GM23338 (cell line): ENCODE results near the gene HOXC5. TPM values are rescaled to one million over a fixed set of nuclear protein-coding genes. Genes with fewer than 3 reads are reported as not detected.

Experiments
- ATAC-seq: fragments of 200-7000 bp; cut with Tn5 transposase; 3 replicates; pipeline ENCODE4 v1.9.1; 2020
- DNase-seq: peaks from one replicate; pipeline ENCODE4 v3.0.0-alpha.2; 2015; ENCODE audit warnings: low spot score
- H2AFZ ChIP-seq: fragments of 200-600 bp; sonication (generic); 2 replicates; pipeline ENCODE4 v1.8.0; 2016; ENCODE audit warnings: antibody characterized with exemption, mild to moderate bottlenecking, moderate library complexity
- H3F3A ChIP-seq: fragments of 200-600 bp; sonication (generic); replicated peaks from 2 replicates; pipeline ENCODE4 v1.8.0; 2017; ENCODE audit warnings: antibody characterized with exemption, mixed run types, low read depth
- H3K27ac ChIP-seq: fragments of 200-600 bp; sonication (generic); 2 replicates; pipeline ENCODE4 v1.6.1; 2016; ENCODE audit warnings: low read depth
- H3K27me3 ChIP-seq: fragments of 200-600 bp; sonication (generic); 2 replicates; pipeline ENCODE4 v1.8.0; 2016; ENCODE audit warnings: mild to moderate bottlenecking, mixed run types, moderate library complexity; ENCODE audit not compliant: insufficient read depth
- H3K36me3 ChIP-seq: fragments of 200-600 bp; sonication (generic); 2 replicates; pipeline ENCODE4 v1.8.0; 2016; ENCODE audit warnings: mild to moderate bottlenecking; ENCODE audit not compliant: insufficient read depth
- H3K4me1 ChIP-seq: fragments of 200-600 bp; sonication (generic); 2 replicates; pipeline ENCODE4 v1.8.0; 2016; ENCODE audit warnings: mild to moderate bottlenecking, moderate library complexity; ENCODE audit not compliant: insufficient read depth
- H3K4me2 ChIP-seq: fragments of 200-600 bp; sonication (generic); 2 replicates; pipeline ENCODE4 v1.7.1; 2017; ENCODE audit warnings: mixed run types
- H3K4me3 ChIP-seq: fragments of 200-600 bp; sonication (generic); 2 replicates; pipeline ENCODE4 v1.6.1; 2016; ENCODE audit warnings: mixed run types
- H3K79me2 ChIP-seq: fragments of 200-600 bp; sonication (generic); replicated peaks from 2 replicates; pipeline ENCODE4 v1.8.0; 2017; ENCODE audit warnings: mild to moderate bottlenecking; ENCODE audit not compliant: insufficient read depth
- H3K9me2 ChIP-seq: fragments of 200-600 bp; sonication (generic); 2 replicates; pipeline ENCODE4 v1.8.0; 2017; ENCODE audit not compliant: insufficient read depth
- H4K20me1 ChIP-seq: fragments of 200-600 bp; sonication (generic); replicated peaks from 2 replicates; pipeline ENCODE4 v1.8.0; 2017; ENCODE audit warnings: mild to moderate bottlenecking; ENCODE audit not compliant: insufficient read depth
- H3K27ac Mint-ChIP-seq: 2 replicates; pipeline ENCODE4 v1.8.0; 2020; ENCODE audit warnings: inconsistent platforms, mild to moderate bottlenecking, moderate library complexity, mixed read lengths
- H3K27me3 Mint-ChIP-seq: 3 replicates; pipeline ENCODE4 v1.8.0; 2022; ENCODE audit warnings: low read depth, mild to moderate bottlenecking, moderate library complexity, mixed read lengths, inconsistent platforms; ENCODE audit not compliant: insufficient read depth, poor library complexity
- H3K36me3 Mint-ChIP-seq: 3 replicates; pipeline ENCODE4 v1.8.0; 2021; ENCODE audit warnings: low read depth, mild to moderate bottlenecking, inconsistent platforms, moderate library complexity, mixed read lengths
- H3K4me1 Mint-ChIP-seq: 3 replicates; pipeline ENCODE4 v1.8.0; 2020; ENCODE audit warnings: mild to moderate bottlenecking, inconsistent platforms, mixed read lengths
- H3K4me3 Mint-ChIP-seq: 3 replicates; pipeline ENCODE4 v1.8.0; 2021; ENCODE audit warnings: moderate library complexity, mild to moderate bottlenecking, inconsistent platforms, mixed read lengths
- H3K9me3 Mint-ChIP-seq: 3 replicates; pipeline ENCODE4 v1.8.0; 2020; ENCODE audit warnings: moderate library complexity, mild to moderate bottlenecking, inconsistent platforms, mixed read lengths
- EZH2 ChIP-seq: fragments of 200-600 bp; sonication (generic); IDR thresholded peaks from one replicate; pipeline ENCODE4 v1.8.0; 2017; ENCODE audit warnings: antibody characterized with exemption, mild to moderate bottlenecking, low read depth; ENCODE audit not compliant: unreplicated experiment
- EZH2phosphoT487 ChIP-seq: fragments of 200-600 bp; sonication (generic); IDR thresholded peaks from one replicate; pipeline ENCODE4 v1.8.1; 2018; ENCODE audit warnings: antibody characterized with exemption; ENCODE audit not compliant: unreplicated experiment
- POLR2AphosphoS5 ChIP-seq: IDR thresholded peaks from 2 replicates; pipeline ENCODE4 v1.6.1; 2016; ENCODE audit warnings: antibody characterized with exemption, low read depth
- STAT1 ChIP-seq: IDR thresholded peaks from one replicate; pipeline ENCODE4 v1.6.1; 2016; ENCODE audit warnings: antibody characterized with exemption; ENCODE audit not compliant: unreplicated experiment
- ZNF114 ChIP-seq: fragments of 250-450 bp; sonication (Bioruptor Pico); IDR thresholded peaks from 2 replicates; pipeline ENCODE4 v1.5.0; 2020; ENCODE audit warnings: mild to moderate bottlenecking, moderate library complexity
- ZNF331 ChIP-seq: fragments of 250-450 bp; sonication (Bioruptor Pico); IDR thresholded peaks from 2 replicates; pipeline ENCODE4 v1.5.0; 2020; ENCODE audit warnings: low read depth, mild to moderate bottlenecking, moderate library complexity
- ZNF462 ChIP-seq: fragments of 250-450 bp; sonication (Bioruptor Pico); IDR thresholded peaks from 2 replicates; pipeline ENCODE4 v1.5.0; 2020; ENCODE audit warnings: mild to moderate bottlenecking, moderate library complexity
- polyA plus RNA-seq: library from polyadenylated mRNA; unstranded; fragments of >200 nt; fragmentation: Nextera tagmentation; extraction: Ambion mirVana; gene quantifications from 2 replicates; pipeline ENCODE4 v1.2.1, GENCODE V29; 2016
- total RNA-seq: library from RNA; depleted of rRNA; stranded (reverse); fragments of >200 nt; shearing (Covaris generic); gene quantifications from 2 replicates; pipeline ENCODE4 v1.2.3, GENCODE V29; 2014
- TF ChIP-seq, protein P1 (sequence below): IDR thresholded peaks from 2 replicates; pipeline ENCODE4 v1.6.1; 2016; ENCODE audit warnings: antibody characterized with exemption
- TF ChIP-seq, protein P2 (sequence below), 2 experiments: fragments of 200-600 bp in 1 of 2; sonication (generic) in 1 of 2; conservative IDR thresholded peaks; 2 replicates each; pipeline versions ENCODE4 v1.5.1 to v1.6.1; 2016 to 2017; ENCODE audit warnings: antibody characterized with exemption in 2 of 2, low read depth in 2 of 2, mild to moderate bottlenecking in 2 of 2, moderate library complexity in 1 of 2

The HOXC5 gene
- total and polyA plus RNA-seq, 2 experiments from 2014 or later = not detected

DNA sequence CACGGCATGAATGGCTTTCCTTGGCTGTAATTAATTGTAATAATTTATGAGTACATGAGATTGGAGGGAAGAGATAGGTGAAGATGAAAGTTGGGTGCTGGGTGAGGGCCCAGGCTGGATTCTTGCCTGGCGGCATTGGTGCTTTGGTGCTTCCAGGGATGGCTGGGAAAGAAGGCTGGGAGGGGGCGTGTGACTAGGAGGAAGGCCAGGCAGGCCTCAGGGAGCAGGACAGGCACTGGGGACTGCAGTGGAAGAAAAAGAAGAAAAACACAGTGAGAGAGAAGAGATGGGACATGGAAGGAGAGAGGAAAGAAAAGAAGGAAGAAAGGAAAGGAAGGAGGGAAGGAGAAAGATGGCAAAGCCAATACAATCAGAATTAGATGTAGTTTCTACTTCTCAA lies 29.2 kb upstream of the HOXC5 start (continued):
- TF ChIP-seq STAT1 = no peak
- TF ChIP-seq, protein P1, sequence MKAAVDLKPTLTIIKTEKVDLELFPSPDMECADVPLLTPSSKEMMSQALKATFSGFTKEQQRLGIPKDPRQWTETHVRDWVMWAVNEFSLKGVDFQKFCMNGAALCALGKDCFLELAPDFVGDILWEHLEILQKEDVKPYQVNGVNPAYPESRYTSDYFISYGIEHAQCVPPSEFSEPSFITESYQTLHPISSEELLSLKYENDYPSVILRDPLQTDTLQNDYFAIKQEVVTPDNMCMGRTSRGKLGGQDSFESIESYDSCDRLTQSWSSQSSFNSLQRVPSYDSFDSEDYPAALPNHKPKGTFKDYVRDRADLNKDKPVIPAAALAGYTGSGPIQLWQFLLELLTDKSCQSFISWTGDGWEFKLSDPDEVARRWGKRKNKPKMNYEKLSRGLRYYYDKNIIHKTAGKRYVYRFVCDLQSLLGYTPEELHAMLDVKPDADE = no peak
- TF ChIP-seq, protein P2, sequence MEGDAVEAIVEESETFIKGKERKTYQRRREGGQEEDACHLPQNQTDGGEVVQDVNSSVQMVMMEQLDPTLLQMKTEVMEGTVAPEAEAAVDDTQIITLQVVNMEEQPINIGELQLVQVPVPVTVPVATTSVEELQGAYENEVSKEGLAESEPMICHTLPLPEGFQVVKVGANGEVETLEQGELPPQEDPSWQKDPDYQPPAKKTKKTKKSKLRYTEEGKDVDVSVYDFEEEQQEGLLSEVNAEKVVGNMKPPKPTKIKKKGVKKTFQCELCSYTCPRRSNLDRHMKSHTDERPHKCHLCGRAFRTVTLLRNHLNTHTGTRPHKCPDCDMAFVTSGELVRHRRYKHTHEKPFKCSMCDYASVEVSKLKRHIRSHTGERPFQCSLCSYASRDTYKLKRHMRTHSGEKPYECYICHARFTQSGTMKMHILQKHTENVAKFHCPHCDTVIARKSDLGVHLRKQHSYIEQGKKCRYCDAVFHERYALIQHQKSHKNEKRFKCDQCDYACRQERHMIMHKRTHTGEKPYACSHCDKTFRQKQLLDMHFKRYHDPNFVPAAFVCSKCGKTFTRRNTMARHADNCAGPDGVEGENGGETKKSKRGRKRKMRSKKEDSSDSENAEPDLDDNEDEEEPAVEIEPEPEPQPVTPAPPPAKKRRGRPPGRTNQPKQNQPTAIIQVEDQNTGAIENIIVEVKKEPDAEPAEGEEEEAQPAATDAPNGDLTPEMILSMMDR (conservative IDR thresholded peaks at IDR 0.05; ENCODE audit: low read depth in 2 of 2) = no peak
- no peak for TF ChIP-seq ZNF331 (CRISPR knock-in tag)

DNA sequence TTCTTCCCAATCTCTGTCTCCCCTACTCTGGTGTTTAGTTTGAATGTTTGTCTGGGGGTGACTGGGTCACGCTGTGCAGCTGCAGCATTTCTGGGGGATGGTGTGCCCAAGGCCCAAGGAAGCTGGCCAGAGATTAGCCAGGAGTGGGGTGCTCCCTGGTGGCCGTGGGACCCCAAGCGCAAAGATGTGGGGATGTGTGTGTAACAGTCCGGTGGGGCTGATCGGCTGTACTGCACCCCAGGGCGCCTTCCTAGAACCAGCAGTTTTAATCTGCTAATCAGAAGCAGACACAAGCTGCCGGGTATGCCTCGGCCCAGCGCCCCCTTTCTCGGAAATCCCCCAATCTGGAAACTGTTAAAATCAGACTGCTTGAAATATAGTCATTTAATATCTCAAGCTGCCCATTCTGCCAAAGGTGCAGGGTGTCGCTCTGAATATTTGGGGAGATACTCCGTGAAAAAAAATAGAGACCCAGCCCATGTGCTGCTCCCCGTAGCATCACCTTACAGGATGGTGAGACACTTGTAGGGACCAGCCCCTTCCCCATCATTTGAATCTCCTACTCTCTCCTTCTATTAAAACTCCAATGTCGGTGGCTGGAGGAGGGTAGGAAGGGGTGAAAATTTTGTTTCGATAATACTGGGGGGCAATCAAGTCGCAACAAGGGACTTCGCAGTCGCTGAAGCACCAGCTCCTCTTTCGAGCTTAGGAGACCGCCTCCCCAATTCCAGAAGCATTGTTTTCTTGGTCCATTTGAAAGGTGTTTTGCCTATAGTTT lies 28.6 kb upstream of the HOXC5 start:
- H3K79me2 ChIP-seq = no peaks in the 10 kb centered on the region
- no peak overlapping the region for H2AFZ ChIP-seq
- Mint-ChIP-seq H3K4me1 (peaks cover 11% of the 10 kb centered on the region), H3K4me3 (no peak overlapping the region), H3K36me3 (no peaks in the 10 kb centered on the region), H3K27me3 (peaks cover 99% of the 10 kb centered on the region), H3K9me3 (no peaks in the 10 kb centered on the region; the same call in 1 of the 3 replicates), H3K27ac (no peak overlapping the region)
- H3K4me2 ChIP-seq = no peak overlapping the region
- H3K27ac ChIP-seq = no peak overlapping the region
- no peak for DNase-seq
- no peaks in the 10 kb centered on the region for H3K9me2 ChIP-seq
- ATAC-seq = no peak
- peaks cover 11% of the 10 kb centered on the region for H3K4me1 ChIP-seq
- peaks cover 34% of the 10 kb centered on the region for H3F3A ChIP-seq
- H3K27me3 ChIP-seq = peaks cover 100% of the 10 kb centered on the region
- TF ChIP-seq ZNF114 (CRISPR knock-in tag) (no peak), ZNF331 (CRISPR knock-in tag) (no peak), EZH2 (peak; percentile 94)
- no peak overlapping the region for H3K4me3 ChIP-seq
- H3K36me3 ChIP-seq = no peaks in the 10 kb centered on the region
- peaks cover 33% of the 10 kb centered on the region for H4K20me1 ChIP-seq

GRCh38 chr12:54004841-54005530 lies 27.9 kb upstream of the HOXC5 start:
- no peaks in the 10 kb centered on the region for H3K36me3 Mint-ChIP-seq
- H3K4me2 ChIP-seq = 0 out of 2 replicates have a peak overlapping the region, but pooled peaks have one; percentile 26
- H3K9me2 ChIP-seq = no peaks in the 10 kb centered on the region
- H2AFZ ChIP-seq = no peak overlapping the region
- H3K27me3 ChIP-seq = peaks cover 100% of the 10 kb centered on the region
- H3K27ac ChIP-seq = no peak overlapping the region
- no peaks in the 10 kb centered on the region; the same call in 1 of the 3 replicates for H3K9me3 Mint-ChIP-seq
- H3K4me1 ChIP-seq = peaks cover 6% of the 10 kb centered on the region; the same call in 1 of the 2 replicates
- DNase-seq = peak; percentile 76
- no peaks in the 10 kb centered on the region for H3K36me3 ChIP-seq
- no peak overlapping the region for H3K27ac Mint-ChIP-seq
- H3K79me2 ChIP-seq = no peaks in the 10 kb centered on the region
- no peak overlapping the region for H3K4me3 Mint-ChIP-seq
- peak; percentile 10 for ATAC-seq
- H3K4me1 Mint-ChIP-seq = peaks cover 17% of the 10 kb centered on the region
- H3K27me3 Mint-ChIP-seq = peaks cover 99% of the 10 kb centered on the region
- H3K4me3 ChIP-seq = no peak overlapping the region
- peaks cover 34% of the 10 kb centered on the region for H3F3A ChIP-seq
- H4K20me1 ChIP-seq = peaks cover 33% of the 10 kb centered on the region
- TF ChIP-seq ZNF462 (no peak), POLR2AphosphoS5 (no peak), EZH2 (peak; percentile 95), EZH2phosphoT487 (peak; percentile 19)
